Calu3 (cell line): Measurements from ENCODE around the gene PORCN. TPM values are rescaled to one million over a fixed set of nuclear protein-coding genes. Genes with fewer than 3 reads are reported as not detected.
A peak's percentile ranks its signal among the peaks of the same experiment; 100 is the strongest.

Experiments used
- BruUV-seq: library from RNA; stranded (reverse); fragments of 400-500 nt; replicated peaks from 2 replicates; lab custom pipeline; 2021; lab: Mats Ljungman, UMichigan
- CTCF ChIA-PET: fragments of 300-600 bp; sonication (Branson Sonifier 250); formaldehyde crosslinking; loops from one replicate; lab custom pipeline; 2022; ENCODE audit warnings: antibody characterized with exemption; lab: Charles Lee
- DNase-seq: peaks from one replicate; pipeline ENCODE4 v3.0.0; 2022
- H3K27ac Mint-ChIP-seq: one replicate; pipeline ENCODE4 v1.8.0; 2022; ENCODE audit warnings: mixed read lengths; ENCODE audit not compliant: unreplicated experiment
- H3K27me3 Mint-ChIP-seq: one replicate; pipeline ENCODE4 v1.8.0; 2022; ENCODE audit warnings: mixed read lengths; ENCODE audit not compliant: unreplicated experiment
- H3K36me3 Mint-ChIP-seq: one replicate; pipeline ENCODE4 v1.8.0; 2022; ENCODE audit warnings: mild to moderate bottlenecking, moderate library complexity, mixed read lengths; ENCODE audit not compliant: insufficient read depth, unreplicated experiment
- H3K4me1 Mint-ChIP-seq: one replicate; pipeline ENCODE4 v1.8.0; 2022; ENCODE audit warnings: mild to moderate bottlenecking, low read depth, mixed read lengths; ENCODE audit not compliant: unreplicated experiment
- H3K4me3 Mint-ChIP-seq: one replicate; pipeline ENCODE4 v1.8.0; 2022; ENCODE audit warnings: mild to moderate bottlenecking, low read depth, moderate library complexity, mixed read lengths; ENCODE audit not compliant: unreplicated experiment
- H3K9me3 Mint-ChIP-seq: one replicate; pipeline ENCODE4 v1.8.0; 2022; ENCODE audit warnings: low read depth, mixed read lengths; ENCODE audit not compliant: unreplicated experiment
- CTCF ChIP-seq: fragments of 200-600 bp; IDR thresholded peaks from one replicate; pipeline ENCODE4 v1.8.0; 2022; ENCODE audit warnings: antibody characterized with exemption; ENCODE audit not compliant: unreplicated experiment
- intact Hi-C: fragments of 100-400 bp; cut with micrococcal nuclease; formaldehyde crosslinking; loops from one replicate; pipeline ENCODE4 v1.10.0; 2022; ENCODE audit not compliant: unreplicated experiment
- total RNA-seq: library from RNA; stranded (reverse); gene quantifications from 2 replicates; pipeline ENCODE4 v1.2.3, GENCODE V29; 2022

The PORCN gene
- total RNA-seq, 1 experiment from 2014 or later, result 19.3 TPM

DNA sequence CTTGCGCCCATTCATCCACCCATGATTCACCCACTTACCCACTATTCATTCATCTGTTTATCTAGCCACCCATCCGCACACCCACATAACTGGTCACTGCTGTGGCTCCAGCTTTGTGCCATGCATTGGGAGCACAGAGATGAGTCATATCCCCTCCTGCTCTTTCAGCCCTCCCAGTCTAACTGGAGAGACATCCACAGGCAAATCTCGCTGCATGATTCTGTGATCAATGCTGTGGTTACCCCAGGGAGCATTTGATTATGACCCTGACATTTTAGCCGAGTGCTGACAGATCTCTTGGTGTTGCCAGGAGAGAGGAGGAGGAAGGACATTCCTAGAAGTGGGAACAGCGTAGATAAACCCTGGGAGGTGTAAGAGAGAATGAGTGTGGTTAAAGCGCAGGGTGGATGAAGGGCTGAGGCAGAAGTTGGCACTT lies 10.4 kb upstream of the PORCN start:
- BruUV-seq, result no TSS peak
- peaks cover 11% of the 10 kb centered on the region for H3K4me1 Mint-ChIP-seq
- H3K4me3 Mint-ChIP-seq, result peak overlapping the region; percentile 2
- intact Hi-C loops, result no loop called here
- no peak for TF ChIP-seq CTCF
- DNase-seq, result peak; percentile 33
- H3K27ac Mint-ChIP-seq, result peak overlapping the region; percentile 48
- H3K9me3 Mint-ChIP-seq, result no peaks in the 10 kb centered on the region
- CTCF ChIA-PET, result no interaction called here
- peaks cover 5% of the 10 kb centered on the region for H3K36me3 Mint-ChIP-seq
- H3K27me3 Mint-ChIP-seq, result no peaks in the 10 kb centered on the region

- no peak for DNase-seq
- Mint-ChIP-seq H3K27ac (no peak overlapping the region), H3K27me3 (no peaks in the 10 kb centered on the region), H3K4me1 (no peaks in the 10 kb centered on the region), H3K4me3 (no peak overlapping the region), H3K36me3 (peaks cover 14% of the 10 kb centered on the region), H3K9me3 (no peaks in the 10 kb centered on the region)
- no peak for TF ChIP-seq CTCF
- intact Hi-C loops, result no loop called here
- CTCF ChIA-PET, result no interaction called here
- no TSS peak for BruUV-seq
Observed at GRCh38 chrX:48504261-48504660, 4.5 kb upstream of the PORCN start.

- H3K36me3 Mint-ChIP-seq, result peaks cover 21% of the 10 kb centered on the region
- intact Hi-C loops, result no loop called here
- CTCF ChIA-PET, result no interaction called here
- peaks cover 8% of the 10 kb centered on the region for H3K4me1 Mint-ChIP-seq
- no peak for TF ChIP-seq CTCF
- no peaks in the 10 kb centered on the region for H3K9me3 Mint-ChIP-seq
- H3K27ac Mint-ChIP-seq, result no peak overlapping the region
- no peak for DNase-seq
- no peaks in the 10 kb centered on the region for H3K27me3 Mint-ChIP-seq
- no peak overlapping the region for H3K4me3 Mint-ChIP-seq
- no TSS peak for BruUV-seq
Observed at GRCh38 chrX:48505481-48505880, 3.3 kb upstream of the PORCN start.

DNA sequence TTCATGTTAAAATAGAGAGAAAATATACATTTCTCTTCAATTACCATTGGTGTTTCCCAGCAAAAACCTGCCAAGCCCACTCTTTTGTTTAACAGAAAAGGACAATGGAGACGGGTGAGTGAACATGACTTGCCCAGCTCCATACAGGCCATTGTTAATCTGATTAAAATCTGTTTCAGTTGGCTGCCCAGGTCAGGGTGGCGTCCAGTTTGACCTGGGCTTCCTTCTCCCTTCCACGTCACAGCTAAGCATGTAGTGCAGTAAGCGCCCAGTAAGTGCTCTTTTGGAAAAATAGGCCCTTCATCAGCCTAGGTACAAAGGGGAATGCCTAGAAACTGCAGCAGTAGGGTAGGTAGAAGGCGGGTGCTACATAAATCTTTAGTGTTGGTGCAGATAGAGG lies 1.5 kb upstream of the PORCN start:
- BruUV-seq, result no TSS peak
- CTCF ChIA-PET, result no interaction called here
- Mint-ChIP-seq H3K9me3 (no peaks in the 10 kb centered on the region), H3K27me3 (no peaks in the 10 kb centered on the region), H3K4me3 (no peak overlapping the region), H3K27ac (no peak overlapping the region), H3K4me1 (peaks cover 17% of the 10 kb centered on the region), H3K36me3 (peaks cover 21% of the 10 kb centered on the region)
- TF ChIP-seq CTCF, result no peak
- no peak for DNase-seq
- intact Hi-C loops, result no loop called here
